Upper lobe of right lung (tissue), 1 donor: ENCODE data around the gene TMEM140. TPM values are rescaled to one million over a fixed set of nuclear protein-coding genes. Genes with fewer than 3 reads are reported as not detected.

ENCODE experiments used
- ATAC-seq: fragments of 200-7000 bp; cut with Tn5 transposase; one replicate; pipeline ENCODE4 v1.9.1; 2020; ENCODE audit warnings: mild to moderate bottlenecking, moderate library complexity
- DNase-seq: peaks from one replicate; pipeline ENCODE4 v3.0.0-alpha.2; 2020
- H3K27ac ChIP-seq: fragments of 200-600 bp; one replicate; pipeline ENCODE4 v1.8.0; 2022
- H3K27me3 ChIP-seq: fragments of 200-600 bp; one replicate; pipeline ENCODE4 v1.8.0; 2022; ENCODE audit warnings: mild to moderate bottlenecking
- H3K36me3 ChIP-seq: fragments of 200-600 bp; one replicate; pipeline ENCODE4 v1.8.0; 2022
- H3K4me1 ChIP-seq: fragments of 200-600 bp; one replicate; pipeline ENCODE4 v1.8.0; 2022
- H3K4me3 ChIP-seq: fragments of 200-600 bp; one replicate; pipeline ENCODE4 v1.8.0; 2022; ENCODE audit warnings: mild to moderate bottlenecking
- H3K9me3 ChIP-seq: fragments of 200-600 bp; one replicate; pipeline ENCODE4 v1.8.0; 2022
- intact Hi-C: fragments of 100-400 bp; cut with DNase I; formaldehyde crosslinking; loops from one replicate; pipeline ENCODE4 v1.11.0; 2022
- total RNA-seq: library from RNA; stranded (reverse); fragmentation: NEBNext Ultra II Directional; extraction: Animal tissue kit (Norgen Biotek cat#: 25700); gene quantifications from one replicate; pipeline ENCODE4 v1.2.1, GENCODE V29; 2021
- TF ChIP-seq, protein P1 (sequence below): fragments of 200-600 bp; IDR thresholded peaks from one replicate; pipeline ENCODE4 v1.8.0; 2022; ENCODE audit warnings: antibody characterized with exemption
- donor health status: DM: no; HTN: yes; CAD: no; lungs with severe emphysema.

Gene TMEM140
- total RNA-seq, 1 donor from 2014 or later = 31.2 TPM

GRCh38 chr7:135189961-135190360 is 42.1 kb downstream of the TMEM140 start:
- intact Hi-C loops = no loop called here
- H3K4me1 ChIP-seq = no peaks in the 10 kb centered on the region
- H3K4me3 ChIP-seq = no peak overlapping the region
- H3K36me3 ChIP-seq = peaks cover 89% of the 10 kb centered on the region
- H3K27ac ChIP-seq = no peak overlapping the region
- ATAC-seq (no peak), DNase-seq (no peak)
- H3K27me3 ChIP-seq = no peaks in the 10 kb centered on the region
- TF ChIP-seq, protein P1, sequence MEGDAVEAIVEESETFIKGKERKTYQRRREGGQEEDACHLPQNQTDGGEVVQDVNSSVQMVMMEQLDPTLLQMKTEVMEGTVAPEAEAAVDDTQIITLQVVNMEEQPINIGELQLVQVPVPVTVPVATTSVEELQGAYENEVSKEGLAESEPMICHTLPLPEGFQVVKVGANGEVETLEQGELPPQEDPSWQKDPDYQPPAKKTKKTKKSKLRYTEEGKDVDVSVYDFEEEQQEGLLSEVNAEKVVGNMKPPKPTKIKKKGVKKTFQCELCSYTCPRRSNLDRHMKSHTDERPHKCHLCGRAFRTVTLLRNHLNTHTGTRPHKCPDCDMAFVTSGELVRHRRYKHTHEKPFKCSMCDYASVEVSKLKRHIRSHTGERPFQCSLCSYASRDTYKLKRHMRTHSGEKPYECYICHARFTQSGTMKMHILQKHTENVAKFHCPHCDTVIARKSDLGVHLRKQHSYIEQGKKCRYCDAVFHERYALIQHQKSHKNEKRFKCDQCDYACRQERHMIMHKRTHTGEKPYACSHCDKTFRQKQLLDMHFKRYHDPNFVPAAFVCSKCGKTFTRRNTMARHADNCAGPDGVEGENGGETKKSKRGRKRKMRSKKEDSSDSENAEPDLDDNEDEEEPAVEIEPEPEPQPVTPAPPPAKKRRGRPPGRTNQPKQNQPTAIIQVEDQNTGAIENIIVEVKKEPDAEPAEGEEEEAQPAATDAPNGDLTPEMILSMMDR = no peak
- H3K9me3 ChIP-seq = no peaks in the 10 kb centered on the region

DNA sequence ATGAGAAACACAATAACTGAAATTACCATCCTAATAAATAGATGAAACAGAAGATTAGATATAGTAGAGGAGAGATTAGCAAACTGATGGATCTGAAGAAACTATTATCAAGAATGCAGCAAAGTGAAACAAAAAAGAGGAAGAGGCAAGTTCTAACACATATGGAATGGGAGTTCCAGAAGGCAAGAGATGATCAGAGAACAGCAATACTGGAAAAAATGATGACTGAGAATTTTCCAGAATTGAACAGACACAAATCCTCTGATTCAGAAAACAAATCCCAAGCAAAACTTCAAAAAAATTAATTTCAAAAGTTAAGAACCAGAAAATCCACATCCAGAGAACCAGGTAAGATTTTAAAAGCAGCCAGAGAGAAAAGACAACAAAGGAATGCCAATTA is 42.8 kb downstream of the TMEM140 start:
- no peaks in the 10 kb centered on the region for H3K9me3 ChIP-seq
- no peak overlapping the region for H3K27ac ChIP-seq
- DNase-seq = no peak
- no peak for ATAC-seq
- TF ChIP-seq, protein P1 = no peak
- H3K4me1 ChIP-seq = no peaks in the 10 kb centered on the region
- H3K4me3 ChIP-seq = no peak overlapping the region
- H3K36me3 ChIP-seq = peaks cover 88% of the 10 kb centered on the region
- H3K27me3 ChIP-seq = no peaks in the 10 kb centered on the region
- intact Hi-C loops = no loop called here

DNA sequence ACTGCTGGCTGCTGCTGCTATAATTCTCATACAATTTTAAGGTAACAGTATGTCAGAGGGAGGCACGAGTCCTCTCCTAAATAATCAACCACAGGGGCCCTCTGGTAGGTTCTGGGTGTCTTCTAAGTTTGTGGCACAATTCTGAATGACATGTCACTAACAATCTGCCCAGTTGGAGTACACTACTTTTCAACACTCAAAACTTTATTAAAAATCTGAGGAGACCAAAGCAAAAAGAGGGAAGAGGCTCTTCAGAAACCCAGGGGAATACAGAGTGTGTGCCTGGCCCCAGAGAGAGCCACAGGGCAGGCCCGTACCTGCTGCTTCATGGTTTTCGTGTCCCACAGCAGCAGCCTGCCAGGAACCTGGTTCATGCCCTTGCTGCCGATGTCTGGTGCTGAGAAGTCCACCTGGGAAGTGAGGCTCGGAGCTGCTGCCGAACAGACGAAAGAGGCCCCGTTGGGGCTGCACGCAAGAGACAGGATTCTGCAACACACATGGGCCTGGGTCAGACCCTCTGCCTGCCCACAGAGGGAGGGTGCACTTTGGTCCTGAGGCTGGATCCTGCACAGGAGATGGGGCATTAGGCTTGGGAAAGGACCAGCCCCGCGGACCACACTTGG is 45.2 kb downstream of the TMEM140 start:
- H3K4me3 ChIP-seq = no peak overlapping the region
- ATAC-seq (no peak), DNase-seq (no peak)
- H3K36me3 ChIP-seq = peaks cover 88% of the 10 kb centered on the region
- intact Hi-C loops = no loop called here
- H3K9me3 ChIP-seq = no peaks in the 10 kb centered on the region
- TF ChIP-seq, protein P1 = no peak
- no peaks in the 10 kb centered on the region for H3K4me1 ChIP-seq
- no peak overlapping the region for H3K27ac ChIP-seq
- H3K27me3 ChIP-seq = no peaks in the 10 kb centered on the region

- DNase-seq (no peak), ATAC-seq (no peak)
- TF ChIP-seq, protein P1 = no peak
- no peaks in the 10 kb centered on the region for H3K27me3 ChIP-seq
- H3K9me3 ChIP-seq = no peaks in the 10 kb centered on the region
- no peak overlapping the region for H3K4me3 ChIP-seq
- peaks cover 88% of the 10 kb centered on the region for H3K36me3 ChIP-seq
- H3K4me1 ChIP-seq = no peaks in the 10 kb centered on the region
- intact Hi-C loops = no loop called here
- H3K27ac ChIP-seq = no peak overlapping the region
Measured at GRCh38 chr7:135193615-135194081, 45.8 kb downstream of the TMEM140 start.

DNA sequence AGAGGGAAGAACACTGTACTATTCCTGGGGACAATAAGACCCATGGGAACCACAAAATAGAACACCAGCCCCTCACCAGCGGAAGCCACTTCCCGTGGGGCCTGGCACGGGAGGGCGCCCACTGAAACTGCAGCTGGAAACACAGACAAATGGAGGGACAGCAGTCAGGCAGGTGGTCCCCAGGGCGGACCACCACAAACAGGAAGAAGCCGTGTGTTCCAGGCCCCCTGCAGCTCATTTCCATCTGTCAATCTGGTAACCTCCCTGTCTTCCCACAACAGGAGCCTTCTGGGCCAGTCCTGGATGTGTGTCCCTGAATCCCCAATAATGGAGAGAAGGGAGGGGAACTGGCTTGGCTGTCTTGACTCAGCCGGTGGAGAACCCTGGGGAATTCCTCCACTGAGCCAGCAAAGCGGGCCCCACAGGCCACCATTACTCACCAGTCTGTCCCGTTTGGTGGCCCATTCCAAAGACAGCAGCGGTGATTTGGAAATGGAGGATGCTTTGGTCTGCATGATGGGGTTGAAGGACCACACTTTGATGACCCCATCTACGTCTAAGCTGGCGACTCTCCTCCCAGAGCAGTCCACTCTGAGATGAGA is 46.7 kb downstream of the TMEM140 start:
- TF ChIP-seq, protein P1 = no peak
- no peak for DNase-seq
- ATAC-seq = no peak

More for the DNA sequence above, 46.7 kb downstream of the TMEM140 start:
- intact Hi-C loops = no loop called here
- no peaks in the 10 kb centered on the region for H3K9me3 ChIP-seq
- H3K4me3 ChIP-seq = no peak overlapping the region
- H3K4me1 ChIP-seq = no peaks in the 10 kb centered on the region
- no peaks in the 10 kb centered on the region for H3K27me3 ChIP-seq
- peaks cover 88% of the 10 kb centered on the region for H3K36me3 ChIP-seq
- no peak overlapping the region for H3K27ac ChIP-seq
